GDM1 (cell line): ENCODE measurements around the gene SENP6.
"Not testable (repeated sequence)": the region's sequence is repeated elsewhere in the genome, so short reads cannot be mapped to it uniquely, and the experiment has no call there.

Experiments used
- DNase-seq: peaks from one replicate; lab custom pipeline; 2025; lab: John Stamatoyannopoulos, UW

The SENP6 gene

GRCh38 chr6:75601304-75602245, at the start of gene SENP6:
Gene SENP6, plus strand, starts transcription at chr6:75601880. Its CDS starts 645 bp downstream, at chr6:75602525.
- DNase-seq, result peak; percentile 81

- no peak for DNase-seq
These were observed 45.4 kb upstream of the SENP6 start for GRCh38 chr6:75556240-75556639.

GRCh38 chr6:75557068-75557467, 44.6 kb upstream of the SENP6 start:
- no peak for DNase-seq

- no peak for DNase-seq
These were observed 38.6 kb upstream of the SENP6 start for GRCh38 chr6:75563032-75563431.

GRCh38 chr6:75566137-75566767, 35.4 kb upstream of the SENP6 start:
- DNase-seq, result no peak

GRCh38 chr6:75568100-75568499, 33.6 kb upstream of the SENP6 start:
- no peak for DNase-seq

GRCh38 chr6:75568965-75569364, 32.7 kb upstream of the SENP6 start:
- no peak for DNase-seq

GRCh38 chr6:75570671-75571070, 31.0 kb upstream of the SENP6 start:
- DNase-seq, result not testable (repeated sequence)

GRCh38 chr6:75572072-75572471, 29.6 kb upstream of the SENP6 start:
- no peak for DNase-seq

- no peak for DNase-seq
These were observed 21.7 kb upstream of the SENP6 start for GRCh38 chr6:75579951-75580350.

GRCh38 chr6:75581231-75581630, 20.4 kb upstream of the SENP6 start:
- no peak for DNase-seq

GRCh38 chr6:75584552-75584951, 17.1 kb upstream of the SENP6 start:
- not testable (repeated sequence) for DNase-seq

GRCh38 chr6:75588948-75589347, 12.7 kb upstream of the SENP6 start:
- DNase-seq, result no peak

GRCh38 chr6:75590370-75590769, 11.3 kb upstream of the SENP6 start:
- no peak for DNase-seq

GRCh38 chr6:75596380-75596779, 5.3 kb upstream of the SENP6 start:
- DNase-seq, result not testable (repeated sequence)

GRCh38 chr6:75600768-75601167, 912 bp upstream of the SENP6 start:
- no peak for DNase-seq

GRCh38 chr6:75602246-75603105, 796 bp downstream of the SENP6 start:
- DNase-seq, result peak; percentile 64

GRCh38 chr6:75603106-75603420, 1.4 kb downstream of the SENP6 start:
- no peak for DNase-seq

GRCh38 chr6:75604294-75604693, 2.6 kb downstream of the SENP6 start:
- DNase-seq, result no peak

GRCh38 chr6:75605635-75606034, 4.0 kb downstream of the SENP6 start:
- no peak for DNase-seq

- DNase-seq, result no peak
These were observed 6.6 kb downstream of the SENP6 start for GRCh38 chr6:75608304-75608703.

GRCh38 chr6:75608956-75609533, 7.4 kb downstream of the SENP6 start:
- peak; percentile 64 for DNase-seq
